Astrocyte (in vitro differentiated cells and primary cell): Measurements from ENCODE around the gene ZEB2. TPM values are rescaled to one million over a fixed set of nuclear protein-coding genes. Genes with fewer than 3 reads are reported as not detected.
A peak's percentile ranks its signal among the peaks of the same experiment; 100 is the strongest.

Experiments
- DNase-seq: peaks from one replicate; pipeline ENCODE4 v3.0.0-alpha.2; 2010; ENCODE audit warnings: low read depth
- FAIRE-seq: peaks from 2 replicates; lab custom pipeline; 2011; peaks lifted over from hg19 to GRCh38; lab: Jason Lieb, UNC
- H2AFZ ChIP-seq: 2 replicates; pipeline ENCODE4 v1.6.0; 2012; ENCODE audit warnings: low read depth, low read length, inconsistent platforms
- H3K27ac ChIP-seq: 2 replicates; pipeline ENCODE4 v1.5.1; 2011; ENCODE audit warnings: low read depth, low read length, inconsistent platforms
- H3K27me3 ChIP-seq: 2 replicates; pipeline ENCODE4 v1.6.0; 2011; ENCODE audit warnings: low read length, inconsistent platforms; ENCODE audit not compliant: insufficient read depth
- H3K36me3 ChIP-seq: 2 replicates; pipeline ENCODE4 v1.5.1; 2011; ENCODE audit warnings: low read length, inconsistent platforms; ENCODE audit not compliant: insufficient read depth
- H3K4me1 ChIP-seq: 2 replicates; pipeline ENCODE4 v1.5.1; 2011; ENCODE audit warnings: low read length, inconsistent platforms; ENCODE audit not compliant: insufficient read depth
- H3K4me2 ChIP-seq: 2 replicates; pipeline ENCODE4 v1.6.0; 2012; ENCODE audit warnings: low read length, inconsistent platforms
- H3K4me3 ChIP-seq: 2 replicates; pipeline ENCODE4 v1.5.1; 2011; ENCODE audit warnings: low read depth, mild to moderate bottlenecking, low read length, inconsistent platforms; ENCODE audit not compliant: insufficient read depth
- H3K79me2 ChIP-seq: 2 replicates; pipeline ENCODE4 v1.6.0; 2012; ENCODE audit warnings: mild to moderate bottlenecking, low read length, inconsistent platforms; ENCODE audit not compliant: insufficient read depth
- H3K9ac ChIP-seq: 2 replicates; pipeline ENCODE4 v1.6.0; 2012; ENCODE audit warnings: mild to moderate bottlenecking, low read length, inconsistent platforms
- H3K9me3 ChIP-seq: 2 replicates; pipeline ENCODE4 v1.5.1; 2012; ENCODE audit warnings: low read depth, mild to moderate bottlenecking, low read length, inconsistent platforms; ENCODE audit not compliant: insufficient read depth
- H4K20me1 ChIP-seq: 2 replicates; pipeline ENCODE4 v1.6.0; 2012; ENCODE audit warnings: low read length, inconsistent platforms; ENCODE audit not compliant: insufficient read depth
- H3K27ac Mint-ChIP-seq: one replicate; pipeline ENCODE4 v1.8.0; 2021; ENCODE audit warnings: mild to moderate bottlenecking, mixed read lengths; ENCODE audit not compliant: unreplicated experiment
- H3K27me3 Mint-ChIP-seq: one replicate; pipeline ENCODE4 v1.8.0; 2021; ENCODE audit warnings: low read depth, mixed read lengths; ENCODE audit not compliant: unreplicated experiment
- H3K36me3 Mint-ChIP-seq: one replicate; pipeline ENCODE4 v1.8.0; 2021; ENCODE audit warnings: low read depth, mixed read lengths; ENCODE audit not compliant: unreplicated experiment
- H3K4me1 Mint-ChIP-seq: one replicate; pipeline ENCODE4 v1.8.0; 2021; ENCODE audit warnings: low read depth, mixed read lengths; ENCODE audit not compliant: unreplicated experiment
- H3K4me3 Mint-ChIP-seq: one replicate; pipeline ENCODE4 v1.8.0; 2021; ENCODE audit warnings: mild to moderate bottlenecking, moderate library complexity, mixed read lengths; ENCODE audit not compliant: unreplicated experiment
- H3K9me3 Mint-ChIP-seq: one replicate; pipeline ENCODE4 v1.8.0; 2021; ENCODE audit warnings: mild to moderate bottlenecking, mixed read lengths; ENCODE audit not compliant: unreplicated experiment
- CTCF ChIP-seq: IDR thresholded peaks from 2 replicates; pipeline ENCODE4 v1.5.1; 2011; ENCODE audit warnings: low read depth, mild to moderate bottlenecking, inconsistent platforms, low read length, moderate library complexity; ENCODE audit not compliant: insufficient read depth
- EZH2 ChIP-seq: IDR thresholded peaks from 2 replicates; pipeline ENCODE4 v1.6.1; 2012; ENCODE audit warnings: mild to moderate bottlenecking, low read length, inconsistent platforms; ENCODE audit not compliant: insufficient read depth
- total RNA-seq: library from RNA; stranded (reverse); gene quantifications from 2 replicates; pipeline ENCODE4 v1.2.1, GENCODE V29; 2021

ZEB2 gene
- total RNA-seq, 1 donor from 2014 or later, result 84.9 TPM

DNA sequence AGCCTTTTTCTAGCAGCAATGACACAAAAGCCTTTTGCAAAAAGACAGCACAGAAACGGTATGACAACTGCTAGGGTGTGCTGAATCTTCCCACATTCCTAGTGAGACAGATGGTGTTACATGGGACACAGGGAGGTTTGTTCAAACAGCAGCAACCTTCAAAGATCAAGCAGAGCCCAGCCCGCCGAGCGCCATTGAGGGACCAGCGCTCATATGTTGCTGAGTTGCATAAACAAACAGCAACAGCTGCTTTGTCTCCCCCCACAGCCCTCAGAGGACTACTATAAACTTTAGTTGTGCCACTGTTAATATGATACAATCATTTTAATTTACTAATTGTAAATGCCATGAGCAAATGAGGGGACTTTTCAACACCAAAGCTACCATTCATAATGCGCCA, 117.7 kb downstream of the ZEB2 start:
- Histone ChIP-seq H3K27me3 (no peaks in the 10 kb centered on the region), H4K20me1 (no peaks in the 10 kb centered on the region), H3K9me3 (no peaks in the 10 kb centered on the region), H3K4me3 (no peak overlapping the region), H3K36me3 (peaks cover 27% of the 10 kb centered on the region), H3K79me2 (no peaks in the 10 kb centered on the region), H3K9ac (no peak overlapping the region), H3K4me1 (no peaks in the 10 kb centered on the region), H3K27ac (no peak overlapping the region), H3K4me2 (no peak overlapping the region), H2AFZ (no peak overlapping the region)
- Mint-ChIP-seq H3K36me3 (peaks cover 27% of the 10 kb centered on the region), H3K9me3 (no peaks in the 10 kb centered on the region), H3K4me3 (no peak overlapping the region), H3K27me3 (no peaks in the 10 kb centered on the region), H3K27ac (peak overlapping the region; percentile 6), H3K4me1 (peaks cover 34% of the 10 kb centered on the region)
- TF ChIP-seq EZH2 (no peak), CTCF (no peak)
- FAIRE-seq (no peak), DNase-seq (no peak)

DNA sequence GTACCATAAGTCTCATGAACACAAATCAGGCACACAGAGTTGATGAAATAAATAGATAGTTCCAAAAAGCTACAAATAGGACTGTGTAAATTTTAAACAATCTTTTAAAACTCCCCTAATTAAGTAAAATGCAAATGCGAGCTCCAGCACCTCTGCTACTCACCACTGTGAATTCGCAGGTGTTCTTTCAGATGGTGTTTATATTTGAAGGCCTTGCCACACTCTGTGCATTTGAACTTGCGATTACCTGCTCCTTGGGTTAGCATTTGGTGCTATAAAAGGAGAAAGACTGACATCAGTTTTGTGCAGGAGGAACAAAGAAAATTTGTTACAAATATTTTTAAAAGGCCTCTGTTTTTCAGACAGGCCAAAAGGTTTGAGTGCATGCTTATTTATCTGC, 118.9 kb downstream of the ZEB2 start:
- Mint-ChIP-seq H3K36me3 (peaks cover 28% of the 10 kb centered on the region), H3K27me3 (no peaks in the 10 kb centered on the region), H3K9me3 (no peaks in the 10 kb centered on the region), H3K4me1 (peaks cover 32% of the 10 kb centered on the region), H3K27ac (no peak overlapping the region), H3K4me3 (no peak overlapping the region)
- H3K4me2 ChIP-seq, result no peak overlapping the region
- no peak overlapping the region for H2AFZ ChIP-seq
- TF ChIP-seq CTCF, result no peak
- TF ChIP-seq EZH2, result no peak
- no peaks in the 10 kb centered on the region for H3K27me3 ChIP-seq
- no peaks in the 10 kb centered on the region for H4K20me1 ChIP-seq
- no peaks in the 10 kb centered on the region for H3K4me1 ChIP-seq
- no peak overlapping the region for H3K9ac ChIP-seq
- DNase-seq (no peak), FAIRE-seq (no peak)
- H3K9me3 ChIP-seq, result no peaks in the 10 kb centered on the region
- H3K4me3 ChIP-seq, result no peak overlapping the region
- H3K79me2 ChIP-seq, result no peaks in the 10 kb centered on the region
- no peak overlapping the region for H3K27ac ChIP-seq
- peaks cover 30% of the 10 kb centered on the region for H3K36me3 ChIP-seq

GRCh38 chr2:144396318-144396717, 123.6 kb downstream of the ZEB2 start:
- Mint-ChIP-seq H3K36me3 (peaks cover 39% of the 10 kb centered on the region), H3K4me1 (no peaks in the 10 kb centered on the region), H3K9me3 (no peaks in the 10 kb centered on the region), H3K27me3 (no peaks in the 10 kb centered on the region), H3K4me3 (no peak overlapping the region), H3K27ac (no peak overlapping the region)
- no peaks in the 10 kb centered on the region for H3K79me2 ChIP-seq
- no peak overlapping the region for H3K4me3 ChIP-seq
- TF ChIP-seq EZH2, result no peak
- TF ChIP-seq CTCF, result no peak
- no peak overlapping the region for H2AFZ ChIP-seq
- no peak overlapping the region for H3K9ac ChIP-seq
- no peak overlapping the region for H3K27ac ChIP-seq
- H3K9me3 ChIP-seq, result no peaks in the 10 kb centered on the region
- DNase-seq, result no peak
- peaks cover 36% of the 10 kb centered on the region for H3K36me3 ChIP-seq
- H3K27me3 ChIP-seq, result no peaks in the 10 kb centered on the region
- no peaks in the 10 kb centered on the region for H4K20me1 ChIP-seq
- no peak overlapping the region for H3K4me2 ChIP-seq
- H3K4me1 ChIP-seq, result no peaks in the 10 kb centered on the region
- FAIRE-seq, result no peak
